Gastrocnemius medialis (tissue), 4 donors: ENCODE results near the gene LRMDA.

Source experiments
- POLR2A ChIP-seq, 2 donors: fragments of 450-650 bp; IDR thresholded peaks; one replicate each; pipeline ENCODE4 v1.6.1; 2017; ENCODE audit warnings: antibody characterized with exemption in 2 of 2, mild to moderate bottlenecking in 2 of 2, moderate library complexity in 2 of 2
- TF ChIP-seq, protein P1 (sequence below), 5 experiments: fragments of 450-650 bp in 3 of 5; fragments of 200-600 bp in 2 of 5; sonication (generic) in 2 of 5; IDR thresholded peaks in 4 of 5; conservative IDR thresholded peaks in 1 of 5; 1 replicate in 4 of 5; 2 replicates in 1 of 5; pipeline ENCODE4 v1.5.1; 2016 to 2019; ENCODE audit warnings: antibody characterized with exemption in 5 of 5, mild to moderate bottlenecking in 3 of 5, moderate library complexity in 3 of 5

DNA sequence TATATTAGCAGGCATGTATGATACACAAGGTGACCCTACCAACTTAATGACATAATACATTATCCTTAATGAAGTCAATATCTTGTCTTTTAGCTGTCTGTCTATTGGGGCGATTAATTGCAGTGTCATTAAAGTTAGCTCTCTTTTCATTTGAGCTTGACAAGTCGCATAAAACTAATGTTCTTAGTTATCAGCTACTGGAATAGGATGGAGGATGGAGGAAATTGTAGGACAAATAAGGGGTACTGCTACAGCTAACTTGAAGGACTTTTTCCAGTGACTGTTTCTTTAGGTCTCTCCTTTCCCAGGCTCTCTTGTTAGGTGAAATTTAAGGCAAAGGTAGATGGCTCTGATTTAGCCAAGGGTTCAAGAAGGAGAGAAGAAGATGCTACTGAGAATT lies 506.4 kb downstream of the LRMDA start:
- TF ChIP-seq, protein P1, sequence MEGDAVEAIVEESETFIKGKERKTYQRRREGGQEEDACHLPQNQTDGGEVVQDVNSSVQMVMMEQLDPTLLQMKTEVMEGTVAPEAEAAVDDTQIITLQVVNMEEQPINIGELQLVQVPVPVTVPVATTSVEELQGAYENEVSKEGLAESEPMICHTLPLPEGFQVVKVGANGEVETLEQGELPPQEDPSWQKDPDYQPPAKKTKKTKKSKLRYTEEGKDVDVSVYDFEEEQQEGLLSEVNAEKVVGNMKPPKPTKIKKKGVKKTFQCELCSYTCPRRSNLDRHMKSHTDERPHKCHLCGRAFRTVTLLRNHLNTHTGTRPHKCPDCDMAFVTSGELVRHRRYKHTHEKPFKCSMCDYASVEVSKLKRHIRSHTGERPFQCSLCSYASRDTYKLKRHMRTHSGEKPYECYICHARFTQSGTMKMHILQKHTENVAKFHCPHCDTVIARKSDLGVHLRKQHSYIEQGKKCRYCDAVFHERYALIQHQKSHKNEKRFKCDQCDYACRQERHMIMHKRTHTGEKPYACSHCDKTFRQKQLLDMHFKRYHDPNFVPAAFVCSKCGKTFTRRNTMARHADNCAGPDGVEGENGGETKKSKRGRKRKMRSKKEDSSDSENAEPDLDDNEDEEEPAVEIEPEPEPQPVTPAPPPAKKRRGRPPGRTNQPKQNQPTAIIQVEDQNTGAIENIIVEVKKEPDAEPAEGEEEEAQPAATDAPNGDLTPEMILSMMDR (IDR thresholded peaks at IDR 0.05 in 4 of 5, conservative IDR thresholded peaks at IDR 0.05 in 1 of 5) = no peak
- TF ChIP-seq POLR2A (IDR thresholded peaks at IDR 0.05) = no peak
